Measurements from ENCODE around the gene ENTREP3. TPM values are rescaled to one million over a fixed set of nuclear protein-coding genes. Genes with fewer than 3 reads are reported as not detected.

The ENTREP3 gene
- total and polyA plus RNA-seq, 7 experiments from 2014 or later: 1.8 to 24.3 (median 11.6) TPM

- H3K4me3 Mint-ChIP-seq: peak overlapping the region; percentile 26 to 80 (median 65)
- peak; percentile 49 for ATAC-seq
- peak overlapping the region; percentile 81 to 96 (median 92) for H3K27ac Mint-ChIP-seq
- peaks cover 0 to 4% (median 0%) of the 10 kb centered on the region in 5 donors for H3K36me3 Mint-ChIP-seq
- peaks cover 19 to 30% (median 27%) of the 10 kb centered on the region in 7 donors for H3K4me1 Mint-ChIP-seq
- no peak overlapping the region for H3K4me3 ChIP-seq (ENCODE audit: low read length)
- H3K9me3 Mint-ChIP-seq: peaks cover 0 to 1% (median 0%) of the 10 kb centered on the region in 11 donors
- peaks cover 0 to 18% (median 0%) of the 10 kb centered on the region in 3 experiments for H3K36me3 ChIP-seq (ENCODE audit: control insufficient read depth in 2 of 3, insufficient read depth in 3 of 3, low read length in 3 of 3)
- POLR2A ChIA-PET: interaction anchor here (0.6 to 5.3 kb wide), 12 partner anchors 11 to 66 kb away, joined by 3 to 63 read pairs (median 4); partner anchors contain the start of gene CLK2
- no peaks in the 10 kb centered on the region for H3K9me3 ChIP-seq (ENCODE audit: control insufficient read depth in 2 of 3, low read length in 3 of 3)
- CTCF ChIA-PET: interaction anchor here (0.7 to 7.4 kb wide), 15 partner anchors 9 to 386 kb away, joined by 3 to 86 read pairs (median 5); partner anchors contain the start of gene KRTCAP2
- peak; percentile 81 to 92 (median 88) for DNase-seq
- intact Hi-C loops (cut with micrococcal nuclease): loop anchor here (1.0 to 5.0 kb wide), 7 partner anchors 19 to 392 kb away; partner anchors contain the start of gene ENTREP3 (in 1 of the 2)
- H3K27me3 Mint-ChIP-seq: no peaks in the 10 kb centered on the region
- H3K4me1 ChIP-seq (ENCODE audit: control insufficient read depth in 2 of 2, insufficient read depth in 2 of 2, low read length in 2 of 2): peaks cover 20 to 21% of the 10 kb centered on the region in 2 donors
- no peaks in the 10 kb centered on the region for H3K27me3 ChIP-seq (ENCODE audit: control insufficient read depth in 2 of 2, insufficient read depth in 2 of 2, low read length in 2 of 2)
- H3K27ac ChIP-seq (ENCODE audit: low read depth, low read length): peak overlapping the region; percentile 100
These were observed 48.1 kb downstream of the ENTREP3 start for GRCh38 chr1:155206891-155207805.

GRCh38 chr1:155205969-155206593 lies 49.2 kb downstream of the ENTREP3 start:
- H3K27me3 ChIP-seq (ENCODE audit: control insufficient read depth in 2 of 2, insufficient read depth in 2 of 2, low read length in 2 of 2): no peaks in the 10 kb centered on the region
- no peaks in the 10 kb centered on the region for H3K9me3 Mint-ChIP-seq
- no peaks in the 10 kb centered on the region for H3K27me3 Mint-ChIP-seq
- no peak for ATAC-seq
- DNase-seq: no peak
- intact Hi-C loops (cut with micrococcal nuclease): loop anchor here in 1 of 2 donors (1.0 to 5.0 kb wide), 3 partner anchors 30 to 393 kb away; partner anchors contain the start of gene ENTREP3
- peaks cover 19 to 30% (median 27%) of the 10 kb centered on the region in 7 donors for H3K4me1 Mint-ChIP-seq
- H3K4me1 ChIP-seq (ENCODE audit: control insufficient read depth in 2 of 2, insufficient read depth in 2 of 2, low read length in 2 of 2): peaks cover 20 to 21% of the 10 kb centered on the region in 2 donors
- H3K4me3 ChIP-seq (ENCODE audit: low read length): no peak overlapping the region
- H3K4me3 Mint-ChIP-seq: peak overlapping the region in 1 of 10 donors; percentile 7
- no peaks in the 10 kb centered on the region for H3K9me3 ChIP-seq (ENCODE audit: control insufficient read depth in 2 of 3, low read length in 3 of 3)
- H3K36me3 Mint-ChIP-seq: peaks cover 0 to 3% (median 0%) of the 10 kb centered on the region in 5 donors
- CTCF ChIA-PET: interaction anchor here (0.6 to 7.4 kb wide), 5 partner anchors 19 to 144 kb away, joined by 3 to 86 read pairs (median 4); no protein-coding TSS in a partner anchor
- peaks cover 0 to 14% (median 0%) of the 10 kb centered on the region in 3 experiments for H3K36me3 ChIP-seq (ENCODE audit: control insufficient read depth in 2 of 3, insufficient read depth in 3 of 3, low read length in 3 of 3)
- no peak overlapping the region for H3K27ac Mint-ChIP-seq
- POLR2A ChIA-PET: interaction anchor here (1.2 to 5.3 kb wide), 4 partner anchors 13 to 39 kb away, joined by 3 to 63 read pairs (median 7); a partner anchor contains a TSS
- H3K27ac ChIP-seq (ENCODE audit: low read depth, low read length): no peak overlapping the region

GRCh38 chr1:155205035-155205434 lies 50.2 kb downstream of the ENTREP3 start:
- H3K27ac Mint-ChIP-seq: no peak overlapping the region
- intact Hi-C loops (cut with micrococcal nuclease): loop anchor here in 1 of 2 donors (5.0 kb wide), 1 partner anchor 52 kb away; the partner anchor contains the start of gene ENTREP3
- ATAC-seq (no peak), DNase-seq (no peak)
- no peaks in the 10 kb centered on the region for H3K9me3 ChIP-seq (ENCODE audit: control insufficient read depth in 2 of 3, low read length in 3 of 3)
- peaks cover 19 to 27% (median 23%) of the 10 kb centered on the region in 7 donors for H3K4me1 Mint-ChIP-seq
- no peaks in the 10 kb centered on the region for H3K27me3 ChIP-seq (ENCODE audit: control insufficient read depth in 2 of 2, insufficient read depth in 2 of 2, low read length in 2 of 2)
- no peaks in the 10 kb centered on the region for H3K9me3 Mint-ChIP-seq
- no peaks in the 10 kb centered on the region for H3K27me3 Mint-ChIP-seq
- no peak overlapping the region for H3K4me3 ChIP-seq (ENCODE audit: low read length)
- peaks cover 0 to 7% (median 0%) of the 10 kb centered on the region in 3 experiments for H3K36me3 ChIP-seq (ENCODE audit: control insufficient read depth in 2 of 3, insufficient read depth in 3 of 3, low read length in 3 of 3)
- no peak overlapping the region for H3K4me3 Mint-ChIP-seq
- ChIA-PET POLR2A (interaction anchor here (0.7 to 5.3 kb wide), 3 partner anchors 21 to 251 kb away, joined by 3 to 63 read pairs (median 3); no protein-coding TSS in a partner anchor), CTCF (interaction anchor here (1.1 to 7.4 kb wide), 4 partner anchors 12 to 143 kb away, joined by 3 to 86 read pairs (median 6); no protein-coding TSS in a partner anchor)
- H3K27ac ChIP-seq (ENCODE audit: low read depth, low read length): no peak overlapping the region
- H3K4me1 ChIP-seq (ENCODE audit: control insufficient read depth in 2 of 2, insufficient read depth in 2 of 2, low read length in 2 of 2): peaks cover 20 to 21% of the 10 kb centered on the region in 2 donors
- peaks cover 0 to 2% (median 0%) of the 10 kb centered on the region in 5 donors for H3K36me3 Mint-ChIP-seq

- Mint-ChIP-seq H3K9me3 (no peaks in the 10 kb centered on the region), H3K36me3 (peaks cover 0 to 5% (median 0%) of the 10 kb centered on the region in 5 donors), H3K27ac (no peak overlapping the region), H3K4me1 (peaks cover 10 to 16% (median 12%) of the 10 kb centered on the region in 7 donors), H3K4me3 (no peak overlapping the region), H3K27me3 (no peaks in the 10 kb centered on the region)
- no peaks in the 10 kb centered on the region for H3K27me3 ChIP-seq (ENCODE audit: control insufficient read depth in 2 of 2, insufficient read depth in 2 of 2, low read length in 2 of 2)
- no peak overlapping the region for H3K4me3 ChIP-seq (ENCODE audit: low read length)
- intact Hi-C loops (cut with micrococcal nuclease): no loop called here
- peaks cover 10% of the 10 kb centered on the region in 2 donors for H3K4me1 ChIP-seq (ENCODE audit: control insufficient read depth in 2 of 2, insufficient read depth in 2 of 2, low read length in 2 of 2)
- H3K9me3 ChIP-seq (ENCODE audit: control insufficient read depth in 2 of 3, low read length in 3 of 3): no peaks in the 10 kb centered on the region
- no peak overlapping the region for H3K27ac ChIP-seq (ENCODE audit: low read depth, low read length)
- DNase-seq (no peak), ATAC-seq (no peak)
- ChIA-PET CTCF (interaction anchor here (1.5 kb wide), 1 partner anchor 24 kb away, joined by 6 read pairs; no protein-coding TSS in a partner anchor), POLR2A (interaction anchor here (1.3 to 1.6 kb wide), 2 partner anchors 9 to 26 kb away, joined by 4 to 7 read pairs; no protein-coding TSS in a partner anchor)
- no peaks in the 10 kb centered on the region for H3K36me3 ChIP-seq (ENCODE audit: control insufficient read depth in 2 of 3, insufficient read depth in 3 of 3, low read length in 3 of 3)
These were observed 52.4 kb downstream of the ENTREP3 start for GRCh38 chr1:155202731-155203515.

- ATAC-seq: no peak
- no peaks in the 10 kb centered on the region for H3K9me3 ChIP-seq (ENCODE audit: control insufficient read depth in 2 of 3, low read length in 3 of 3)
- CTCF ChIA-PET: interaction anchor here (1.5 kb wide), 1 partner anchor 25 kb away, joined by 6 read pairs; no protein-coding TSS in a partner anchor
- Mint-ChIP-seq H3K27ac (no peak overlapping the region), H3K4me3 (no peak overlapping the region), H3K36me3 (peaks cover 0 to 5% (median 0%) of the 10 kb centered on the region in 5 donors), H3K4me1 (peaks cover 5 to 9% (median 6%) of the 10 kb centered on the region in 7 donors), H3K27me3 (no peaks in the 10 kb centered on the region), H3K9me3 (no peaks in the 10 kb centered on the region)
- intact Hi-C loops (cut with micrococcal nuclease): no loop called here
- H3K4me1 ChIP-seq (ENCODE audit: control insufficient read depth in 2 of 2, insufficient read depth in 2 of 2, low read length in 2 of 2): peaks cover 3 to 4% of the 10 kb centered on the region in 2 donors
- no peak for DNase-seq
- H3K4me3 ChIP-seq (ENCODE audit: low read length): no peak overlapping the region
- H3K36me3 ChIP-seq (ENCODE audit: control insufficient read depth in 2 of 3, insufficient read depth in 3 of 3, low read length in 3 of 3): no peaks in the 10 kb centered on the region
- no peaks in the 10 kb centered on the region for H3K27me3 ChIP-seq (ENCODE audit: control insufficient read depth in 2 of 2, insufficient read depth in 2 of 2, low read length in 2 of 2)
- H3K27ac ChIP-seq (ENCODE audit: low read depth, low read length): no peak overlapping the region
- POLR2A ChIA-PET: interaction anchor here (1.6 kb wide), 1 partner anchor 8 kb away, joined by 7 read pairs; no protein-coding TSS in a partner anchor
These were observed 53.1 kb downstream of the ENTREP3 start for GRCh38 chr1:155202198-155202597.

Measured in naive thymus-derived CD4-positive, alpha-beta T cell (primary cell).